IPS-NIHi11 (cell line): ENCODE measurements around the gene ZIK1.
A peak's percentile ranks its signal among the peaks of the same experiment; 100 is the strongest.

ENCODE experiments used
- DNase-seq: peaks from one replicate; pipeline ENCODE4 v3.0.0; 2012; ENCODE audit warnings: mixed read lengths, low spot score

ZIK1 gene

GRCh38 chr19:57583521-57584416 lies at the start of gene ZIK1:
TSS of gene ZIK1 (plus strand) at chr19:57584145. CDS start at chr19:57584357, 212 bp downstream.
- peak; percentile 95 for DNase-seq

- no peak for DNase-seq
Measured at GRCh38 chr19:57537953-57538547, 45.9 kb upstream of the ZIK1 start.

GRCh38 chr19:57546513-57546912 lies 37.4 kb upstream of the ZIK1 start:
- DNase-seq: no peak

GRCh38 chr19:57552432-57552831 lies 31.5 kb upstream of the ZIK1 start:
- peak; percentile 7 for DNase-seq

GRCh38 chr19:57557659-57558058 lies 26.3 kb upstream of the ZIK1 start:
- no peak for DNase-seq

- peak; percentile 17 for DNase-seq
Measured at GRCh38 chr19:57558525-57558924, 25.4 kb upstream of the ZIK1 start.

GRCh38 chr19:57559008-57559403 lies 24.9 kb upstream of the ZIK1 start:
- DNase-seq: peak; percentile 71

- DNase-seq: peak; percentile 97
Measured at GRCh38 chr19:57559404-57560025, 24.4 kb upstream of the ZIK1 start, which contains the start of gene ZNF550. TSS of gene ZNF550 (minus strand) at chr19:57559863. CDS start at chr19:57559682, 181 bp downstream.

GRCh38 chr19:57560049-57560491 lies 23.9 kb upstream of the ZIK1 start:
- no peak for DNase-seq

GRCh38 chr19:57563547-57563946 lies 20.4 kb upstream of the ZIK1 start:
- no peak for DNase-seq

- no peak for DNase-seq
Measured at GRCh38 chr19:57566396-57567265, 17.3 kb upstream of the ZIK1 start.

GRCh38 chr19:57570707-57571106 lies 13.2 kb upstream of the ZIK1 start:
- DNase-seq: no peak

GRCh38 chr19:57572415-57572947 lies 11.5 kb upstream of the ZIK1 start:
- no peak for DNase-seq

- no peak for DNase-seq
Measured at GRCh38 chr19:57576661-57577060, 7.3 kb upstream of the ZIK1 start.

- peak; percentile 100 for DNase-seq
Measured at GRCh38 chr19:57578487-57579205, 5.3 kb upstream of the ZIK1 start, which contains the start of gene ZNF416. TSS of gene ZNF416 (minus strand) at chr19:57578911. CDS start at chr19:57578704, 207 bp downstream.

GRCh38 chr19:57583104-57583520 lies 833 bp upstream of the ZIK1 start:
- no peak for DNase-seq

GRCh38 chr19:57587529-57587928 lies 3.6 kb downstream of the ZIK1 start:
- no peak for DNase-seq

- no peak for DNase-seq
Measured at GRCh38 chr19:57599377-57599760, 15.4 kb downstream of the ZIK1 start.

GRCh38 chr19:57599761-57600383 lies 15.9 kb downstream of the ZIK1 start, which contains the start of gene ZNF530:
TSS of gene ZNF530 (plus strand) at chr19:57599885. CDS start at chr19:57604346, 4,461 bp downstream.
- DNase-seq: peak; percentile 94

- no peak for DNase-seq
Measured at GRCh38 chr19:57606931-57607330, 23.0 kb downstream of the ZIK1 start.
